ENCODE measurements around the gene KIF13A.

Gene KIF13A

GRCh38 chr6:17965397-17965796 lies 22.0 kb downstream of the KIF13A start:
- no peak for TF ChIP-seq CTCF (IDR thresholded peaks at IDR 0.05; ENCODE audit: low read depth, low read length)

GRCh38 chr6:17964633-17965032 lies 22.8 kb downstream of the KIF13A start:
- TF ChIP-seq CTCF (IDR thresholded peaks at IDR 0.05; ENCODE audit: low read depth, low read length): no peak

More at GRCh38 chr6:17965397-17965796, 22.0 kb downstream of the KIF13A start:
- H3K4me3 ChIP-seq (ENCODE audit: low read depth, low read length): no peak overlapping the region

GRCh38 chr6:17962436-17963031 lies 24.9 kb downstream of the KIF13A start:
- no peak overlapping the region for H3K4me3 ChIP-seq (ENCODE audit: low read depth, low read length)
- no peak for TF ChIP-seq CTCF (IDR thresholded peaks at IDR 0.05; ENCODE audit: low read depth, low read length)

More at GRCh38 chr6:17964633-17965032, 22.8 kb downstream of the KIF13A start:
- H3K4me3 ChIP-seq (ENCODE audit: low read depth, low read length): no peak overlapping the region

GRCh38 chr6:17959302-17959701 lies 28.1 kb downstream of the KIF13A start:
- no peak for TF ChIP-seq CTCF (IDR thresholded peaks at IDR 0.05; ENCODE audit: low read depth, low read length)
- no peak overlapping the region for H3K4me3 ChIP-seq (ENCODE audit: low read depth, low read length)

GRCh38 chr6:17957904-17958620 lies 29.4 kb downstream of the KIF13A start:
- H3K4me3 ChIP-seq (ENCODE audit: low read depth, low read length): no peak overlapping the region
- no peak for TF ChIP-seq CTCF (IDR thresholded peaks at IDR 0.05; ENCODE audit: low read depth, low read length)

- no peak overlapping the region for H3K4me3 ChIP-seq (ENCODE audit: low read depth, low read length)
- no peak for TF ChIP-seq CTCF (IDR thresholded peaks at IDR 0.05; ENCODE audit: low read depth, low read length)
Measured at GRCh38 chr6:17957498-17957897, 29.9 kb downstream of the KIF13A start.

GRCh38 chr6:17957086-17957485 lies 30.3 kb downstream of the KIF13A start:
- TF ChIP-seq CTCF (IDR thresholded peaks at IDR 0.05; ENCODE audit: low read depth, low read length): no peak
- H3K4me3 ChIP-seq (ENCODE audit: low read depth, low read length): no peak overlapping the region

All from WI38 (cell line).